HuH-7.5 (cell line): ENCODE measurements around the gene PLCH1.
"Not testable (repeated sequence)": the region's sequence is repeated elsewhere in the genome, so short reads cannot be mapped to it uniquely, and the experiment has no call there.

ENCODE experiments used
- DNase-seq: peaks from one replicate; pipeline ENCODE4 v3.0.0; 2011; ENCODE audit warnings: low spot score

The PLCH1 gene

GRCh38 chr3:155643581-155644165 is 101.2 kb downstream of the PLCH1 start:
- no peak for DNase-seq

- DNase-seq, result no peak
Measured at GRCh38 chr3:155641956-155642355, 102.9 kb downstream of the PLCH1 start.

- DNase-seq, result no peak
Measured at GRCh38 chr3:155640098-155640497, 104.8 kb downstream of the PLCH1 start.

GRCh38 chr3:155639462-155640055 is 105.3 kb downstream of the PLCH1 start:
- no peak for DNase-seq

GRCh38 chr3:155638461-155638860 is 106.4 kb downstream of the PLCH1 start:
- not testable (repeated sequence) for DNase-seq

DNA sequence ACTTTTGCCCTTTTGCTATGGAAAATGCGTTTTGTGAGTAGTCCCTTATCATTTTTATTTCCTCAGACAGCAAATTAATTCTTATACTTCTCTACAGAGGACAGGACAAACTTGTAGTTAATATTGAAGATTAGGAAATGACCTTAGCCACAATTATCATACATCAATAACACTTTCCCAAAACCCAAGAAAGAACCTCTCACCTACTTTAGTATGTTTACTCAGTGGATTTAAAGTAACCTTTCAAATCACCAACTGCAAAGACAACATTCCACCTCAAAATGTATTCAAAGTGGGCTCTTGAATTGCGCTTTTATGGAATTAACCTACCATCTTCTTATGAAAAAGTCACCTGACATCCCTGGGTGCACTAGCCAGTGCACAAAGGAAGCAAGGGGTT is 107.3 kb downstream of the PLCH1 start:
- DNase-seq, result no peak

GRCh38 chr3:155635056-155635455 is 109.8 kb downstream of the PLCH1 start:
- DNase-seq, result no peak

DNA sequence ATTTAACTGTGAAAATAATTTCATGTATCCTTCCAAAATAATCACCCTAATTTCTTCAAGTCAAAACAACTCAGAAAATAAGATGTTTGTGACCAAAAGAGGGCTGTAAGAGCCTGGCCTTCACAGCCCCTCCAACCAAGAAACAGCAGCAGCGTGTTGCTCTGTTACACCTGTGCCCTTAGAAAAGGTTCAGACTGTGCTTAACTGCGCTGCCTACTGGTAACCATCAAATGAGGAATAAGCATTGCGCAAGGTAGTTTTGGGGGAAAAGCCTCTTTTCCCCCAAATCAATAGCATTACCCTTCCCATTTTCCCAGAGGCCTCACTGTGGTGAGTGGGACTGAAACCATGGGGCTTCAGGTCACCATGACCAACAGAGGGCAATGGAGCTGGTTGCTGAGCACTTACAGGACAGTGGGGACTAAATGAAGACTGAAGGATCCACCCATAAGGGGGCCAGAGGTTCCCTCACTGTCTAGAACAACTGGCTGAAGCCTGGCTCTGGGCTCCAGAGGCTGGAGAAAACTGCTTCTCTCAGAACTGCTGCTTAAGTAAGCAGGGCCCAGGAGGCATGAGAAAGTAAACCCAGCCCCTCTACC is 110.7 kb downstream of the PLCH1 start:
- no peak for DNase-seq

DNA sequence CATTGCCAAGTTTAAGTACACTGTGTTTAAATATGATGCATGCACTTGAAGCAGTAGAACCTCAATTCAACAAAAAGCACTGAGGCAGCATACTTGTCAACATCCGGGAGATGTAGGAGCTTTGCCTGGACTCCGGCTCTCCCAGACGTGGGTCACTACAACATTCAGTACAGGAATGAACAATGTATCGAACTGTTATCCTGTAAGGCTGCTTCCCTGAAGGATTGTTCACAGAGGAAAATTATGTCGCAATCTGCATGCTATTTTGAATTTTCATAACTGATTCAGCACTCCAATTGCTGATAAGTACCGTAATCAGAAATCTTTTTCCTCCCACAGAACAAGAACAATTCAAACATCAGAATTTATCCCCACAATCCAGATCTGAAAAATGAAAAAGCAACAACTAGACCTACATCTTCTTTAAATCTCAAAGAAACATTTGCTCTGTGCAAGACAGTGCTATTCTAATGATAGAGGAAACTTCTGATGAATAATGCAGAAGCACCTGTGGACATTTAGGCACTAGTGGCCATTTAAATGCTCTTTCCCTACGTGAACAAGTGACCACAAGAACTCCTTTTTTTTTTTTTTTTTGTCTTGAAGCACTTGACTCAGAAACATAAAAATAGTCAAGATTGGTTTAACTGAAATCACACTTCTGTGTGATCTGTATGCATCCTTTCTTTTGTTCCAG is 113.4 kb downstream of the PLCH1 start:
- DNase-seq, result no peak

DNA sequence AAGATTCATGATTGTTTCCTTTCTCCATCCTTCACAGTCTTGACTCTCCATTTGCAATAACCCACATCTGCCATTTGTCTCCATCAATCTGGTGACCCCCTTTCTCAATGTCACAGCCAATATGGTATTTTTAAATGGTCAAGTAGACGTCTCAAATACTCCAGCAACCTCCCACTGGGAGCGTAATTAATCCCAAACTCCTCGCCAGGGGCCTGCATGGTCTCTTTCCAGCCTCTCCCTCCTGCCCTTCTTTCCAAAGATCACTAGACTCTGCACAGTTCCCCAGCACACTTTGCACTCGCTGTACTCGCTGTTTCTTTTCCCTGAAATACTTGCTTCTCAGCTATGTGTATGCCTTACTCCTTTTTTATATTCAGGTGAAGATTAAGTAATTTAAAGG is 115.3 kb downstream of the PLCH1 start:
- no peak for DNase-seq

DNA sequence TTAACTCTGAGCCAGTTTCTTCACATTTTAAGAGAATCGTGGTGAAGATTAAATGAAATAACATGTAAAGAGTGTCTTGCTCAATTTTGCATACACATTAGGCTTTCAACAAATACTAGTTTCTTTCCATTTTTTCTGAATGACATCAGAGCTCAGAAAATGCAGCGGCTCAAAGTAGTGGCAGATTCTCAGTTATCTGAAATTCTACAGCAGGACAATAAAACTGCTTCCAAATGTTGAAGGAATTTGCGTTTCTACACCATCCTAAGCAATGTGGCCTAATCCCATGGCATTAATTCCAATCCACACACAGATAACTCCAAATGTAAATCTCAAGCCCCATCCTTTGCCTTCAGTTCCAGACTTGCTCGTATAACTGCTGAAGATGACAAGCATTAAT is 115.8 kb downstream of the PLCH1 start:
- no peak for DNase-seq

DNA sequence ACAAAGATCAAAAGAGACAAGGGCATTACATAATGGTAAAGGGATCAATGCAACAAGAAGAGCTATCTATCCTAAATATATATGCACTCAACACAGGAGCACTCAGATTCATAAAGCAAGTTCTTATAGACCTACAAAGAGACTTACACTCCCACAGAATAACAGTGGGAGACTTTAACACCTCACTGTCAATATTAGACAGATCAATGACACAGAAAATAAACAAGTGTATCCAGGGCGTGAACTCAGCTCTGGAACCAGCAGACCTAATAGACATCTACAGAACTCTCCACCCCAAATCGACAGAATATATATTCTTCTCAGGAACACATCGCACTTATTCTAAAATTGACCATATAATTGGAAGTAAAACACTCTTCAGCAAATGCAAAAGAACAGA is 122.2 kb downstream of the PLCH1 start:
- DNase-seq, result not testable (repeated sequence)

DNA sequence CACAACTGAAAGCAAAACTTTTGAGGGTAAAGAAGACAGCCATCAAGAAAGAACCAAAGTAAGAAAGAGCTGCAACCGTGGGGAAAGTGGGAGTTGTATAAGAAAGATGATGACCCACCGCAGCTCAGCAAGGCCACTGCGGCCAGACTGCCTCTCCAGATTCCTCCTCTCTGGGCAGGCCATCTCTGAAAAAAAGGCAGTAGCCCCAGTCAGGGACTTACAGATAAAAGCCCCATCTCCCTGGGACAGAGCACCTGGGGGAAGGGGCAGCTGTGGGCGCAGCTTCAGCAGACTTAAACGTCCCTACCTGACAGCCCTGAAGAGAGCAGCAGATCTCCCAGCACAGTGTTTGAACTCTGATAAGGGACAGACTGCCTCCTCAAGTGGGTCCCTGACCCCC is 124.3 kb downstream of the PLCH1 start:
- DNase-seq, result not testable (repeated sequence)

DNA sequence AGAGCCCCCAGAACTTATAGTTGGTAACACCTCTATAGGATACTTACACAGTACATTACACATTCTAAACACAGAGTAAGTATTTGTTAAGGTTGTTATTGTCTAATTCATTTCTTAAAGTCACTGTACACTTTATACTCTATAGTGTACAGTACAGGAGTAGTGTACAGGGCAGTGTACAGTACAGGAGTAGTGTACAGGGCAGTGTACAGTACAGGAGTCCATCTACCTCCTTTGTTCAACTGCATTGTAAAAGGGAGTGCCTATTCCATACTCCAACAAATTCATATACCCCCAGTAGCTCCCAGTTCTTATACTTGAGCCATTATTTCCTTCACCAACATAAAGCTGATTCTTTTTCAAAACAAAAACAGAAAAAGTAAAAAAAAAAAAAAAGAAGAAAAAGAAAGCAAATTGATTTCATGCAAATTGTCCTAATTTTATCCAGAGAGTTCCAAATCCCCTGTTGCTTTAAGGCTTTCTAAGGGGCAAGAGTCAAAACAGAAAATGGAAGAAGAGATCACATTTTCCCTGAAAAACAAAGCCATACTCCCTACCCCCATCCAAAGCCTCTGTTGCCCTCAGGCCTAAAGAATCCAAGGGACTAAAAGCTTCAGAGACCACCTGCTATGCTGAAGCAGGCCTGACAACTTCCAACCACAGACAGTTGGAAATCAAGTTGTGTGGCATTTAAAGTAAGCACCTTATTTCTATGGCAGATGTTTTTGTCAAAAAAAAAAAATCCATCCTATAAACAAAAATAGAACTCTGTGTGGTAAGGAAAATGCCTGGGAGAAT is 125.6 kb downstream of the PLCH1 start:
- no peak for DNase-seq

- DNase-seq, result no peak
Measured at GRCh38 chr3:155618543-155618942, 126.3 kb downstream of the PLCH1 start.

DNA sequence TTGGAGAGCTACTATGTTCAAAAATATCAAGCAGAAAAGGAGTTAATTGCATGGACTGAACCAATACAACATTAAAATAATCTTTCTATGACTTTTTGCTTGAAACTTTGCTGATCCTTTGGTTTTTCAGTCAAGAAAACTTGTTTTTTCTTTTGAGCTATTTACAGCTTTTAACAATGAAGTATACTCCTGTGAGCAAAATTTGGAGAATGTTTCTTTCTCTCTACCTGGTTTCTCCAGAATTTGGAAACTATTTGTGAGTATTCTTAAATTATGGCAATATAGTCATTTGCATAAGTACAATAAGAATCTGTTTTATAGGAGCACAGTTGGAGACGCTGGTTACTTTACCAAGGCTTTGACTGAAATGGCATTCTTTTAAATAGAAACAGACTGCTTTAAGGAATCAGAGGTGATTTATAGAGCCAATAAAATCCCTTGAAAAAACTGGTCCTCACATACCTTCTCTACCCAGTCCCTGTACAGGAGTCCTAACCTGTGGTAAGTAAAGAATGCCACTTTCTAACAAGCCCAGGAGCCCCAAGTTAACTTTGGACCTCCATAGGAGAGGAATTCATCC is 127.4 kb downstream of the PLCH1 start:
- no peak for DNase-seq

- not testable (repeated sequence) for DNase-seq
Measured at GRCh38 chr3:155615141-155615540, 129.7 kb downstream of the PLCH1 start.

DNA sequence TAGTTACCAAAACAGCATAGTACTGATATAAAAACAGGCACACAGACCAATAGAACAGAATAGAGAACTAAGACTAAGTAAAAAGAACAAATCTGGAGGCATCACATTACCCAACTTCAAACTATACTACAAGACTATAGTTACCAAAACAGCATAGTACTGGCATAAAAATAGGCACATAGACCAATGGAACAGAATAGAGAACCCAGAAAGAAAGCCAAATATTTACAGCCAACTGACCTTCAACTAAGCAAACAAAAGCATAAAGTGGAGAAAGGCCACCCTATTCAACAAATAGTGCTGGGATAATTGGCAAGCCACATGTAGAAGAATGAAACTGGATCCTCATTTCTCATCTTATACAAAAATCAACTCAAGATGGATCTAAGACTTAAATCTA is 130.5 kb downstream of the PLCH1 start:
- not testable (repeated sequence) for DNase-seq

DNA sequence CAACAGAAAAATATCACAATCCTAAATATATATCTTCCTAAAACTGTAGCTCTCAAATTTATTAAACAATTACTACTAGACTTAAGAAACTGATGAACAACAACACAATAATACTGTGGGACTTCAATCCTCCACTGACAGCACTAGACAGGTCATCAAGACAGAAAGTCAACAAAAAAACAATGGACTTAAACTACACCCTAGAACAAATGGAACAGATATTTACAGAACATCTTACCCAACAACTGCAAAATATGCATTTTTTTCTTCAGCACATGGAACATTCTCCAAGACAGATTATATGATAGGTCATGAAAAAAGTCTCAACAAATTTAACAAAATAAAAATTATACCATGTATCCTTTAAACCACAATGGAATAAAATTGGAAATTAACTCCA is 133.4 kb downstream of the PLCH1 start:
- DNase-seq, result no peak

- no peak for DNase-seq
Measured at GRCh38 chr3:155609586-155609985, 135.3 kb downstream of the PLCH1 start.

DNA sequence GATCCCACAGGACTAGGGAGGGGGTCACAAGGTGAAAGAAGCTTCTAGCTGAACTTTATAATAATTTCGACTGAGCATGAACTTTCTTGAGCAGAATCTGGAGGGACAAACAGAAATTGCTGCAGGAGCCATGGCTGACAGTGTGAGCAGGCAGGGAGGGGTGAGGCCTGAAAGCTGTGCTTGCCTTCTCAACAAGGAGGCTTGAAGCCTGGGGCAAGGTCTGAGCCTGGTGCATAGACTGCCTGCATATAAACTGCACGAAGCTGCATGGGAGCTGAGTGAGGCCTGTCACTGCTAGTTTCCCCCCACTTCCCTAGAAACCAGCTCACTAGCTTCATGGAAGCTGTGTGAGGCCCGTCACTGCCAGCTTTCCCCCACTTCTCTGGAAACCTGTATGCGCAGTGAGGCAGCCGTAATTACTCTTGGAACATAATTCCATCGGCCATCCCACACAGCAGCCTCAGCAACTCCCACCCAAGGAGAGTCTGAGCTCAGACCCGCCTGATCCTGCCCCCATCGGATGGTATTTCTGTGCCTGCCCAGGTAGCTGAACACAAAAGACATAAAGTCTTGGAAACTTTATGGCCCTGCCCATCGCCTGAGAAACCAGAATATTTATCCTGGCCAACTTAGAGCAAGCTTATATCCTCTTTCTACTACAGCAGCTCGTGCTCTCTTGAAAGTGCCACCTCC is 136.5 kb downstream of the PLCH1 start:
- no peak for DNase-seq
